Measurements from ENCODE around the gene CDIPT.

DNA sequence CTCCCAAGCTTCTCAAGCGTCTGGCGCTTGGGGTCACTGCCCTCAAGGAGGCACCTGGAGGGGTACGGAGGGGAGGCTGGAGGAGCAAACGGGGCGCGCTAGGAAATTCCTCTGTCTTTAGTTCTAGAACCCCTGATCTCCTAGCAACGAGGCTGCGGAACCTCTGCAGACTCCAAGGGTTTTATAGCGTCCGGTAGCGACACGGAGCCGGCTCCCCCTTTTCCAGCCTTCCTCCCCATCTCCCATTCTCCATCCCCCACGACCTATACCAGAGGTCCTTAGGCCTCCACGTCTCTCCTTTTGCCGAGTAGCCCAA is 601 bp upstream of the CDIPT start:
- TF ChIP-seq CTCF (IDR thresholded peaks at IDR 0.05; ENCODE audit: insufficient read depth, low read depth, low read length) (no peak), EZH2 (IDR thresholded peaks at IDR 0.05; ENCODE audit: insufficient read depth, low read length) (no peak)
